ENCODE data around the gene TAOK1. TPM values are rescaled to one million over a fixed set of nuclear protein-coding genes. Genes with fewer than 3 reads are reported as not detected.

TAOK1 gene
- total RNA-seq, 1 donor from 2014 or later, result 87.1 TPM

- no peak overlapping the region for H3K27ac Mint-ChIP-seq (ENCODE audit: unreplicated experiment)
These were observed 22.0 kb upstream of the TAOK1 start for GRCh38 chr17:29368161-29368560.

GRCh38 chr17:29368926-29369325 lies 21.2 kb upstream of the TAOK1 start:
- DNase-seq (ENCODE audit: low spot score), result no peak
- H3K36me3 Mint-ChIP-seq (ENCODE audit: low read depth), result no peaks in the 10 kb centered on the region
- H3K27ac Mint-ChIP-seq (ENCODE audit: unreplicated experiment), result no peak overlapping the region
- H3K4me3 Mint-ChIP-seq (ENCODE audit: unreplicated experiment), result no peak overlapping the region
- H3K27me3 Mint-ChIP-seq (ENCODE audit: low read depth), result no peaks in the 10 kb centered on the region
- H3K4me1 Mint-ChIP-seq (ENCODE audit: low read depth), result no peaks in the 10 kb centered on the region
- H3K9me3 Mint-ChIP-seq (ENCODE audit: low read depth), result no peaks in the 10 kb centered on the region
- TF ChIP-seq, protein P1, sequence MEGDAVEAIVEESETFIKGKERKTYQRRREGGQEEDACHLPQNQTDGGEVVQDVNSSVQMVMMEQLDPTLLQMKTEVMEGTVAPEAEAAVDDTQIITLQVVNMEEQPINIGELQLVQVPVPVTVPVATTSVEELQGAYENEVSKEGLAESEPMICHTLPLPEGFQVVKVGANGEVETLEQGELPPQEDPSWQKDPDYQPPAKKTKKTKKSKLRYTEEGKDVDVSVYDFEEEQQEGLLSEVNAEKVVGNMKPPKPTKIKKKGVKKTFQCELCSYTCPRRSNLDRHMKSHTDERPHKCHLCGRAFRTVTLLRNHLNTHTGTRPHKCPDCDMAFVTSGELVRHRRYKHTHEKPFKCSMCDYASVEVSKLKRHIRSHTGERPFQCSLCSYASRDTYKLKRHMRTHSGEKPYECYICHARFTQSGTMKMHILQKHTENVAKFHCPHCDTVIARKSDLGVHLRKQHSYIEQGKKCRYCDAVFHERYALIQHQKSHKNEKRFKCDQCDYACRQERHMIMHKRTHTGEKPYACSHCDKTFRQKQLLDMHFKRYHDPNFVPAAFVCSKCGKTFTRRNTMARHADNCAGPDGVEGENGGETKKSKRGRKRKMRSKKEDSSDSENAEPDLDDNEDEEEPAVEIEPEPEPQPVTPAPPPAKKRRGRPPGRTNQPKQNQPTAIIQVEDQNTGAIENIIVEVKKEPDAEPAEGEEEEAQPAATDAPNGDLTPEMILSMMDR (IDR thresholded peaks at IDR 0.05), result no peak

More at GRCh38 chr17:29368161-29368560, 22.0 kb upstream of the TAOK1 start:
- H3K4me3 Mint-ChIP-seq (ENCODE audit: unreplicated experiment), result no peak overlapping the region
- TF ChIP-seq, protein P1 (IDR thresholded peaks at IDR 0.05), result no peak
- H3K27me3 Mint-ChIP-seq (ENCODE audit: low read depth), result no peaks in the 10 kb centered on the region
- H3K4me1 Mint-ChIP-seq (ENCODE audit: low read depth), result no peaks in the 10 kb centered on the region
- H3K9me3 Mint-ChIP-seq (ENCODE audit: low read depth), result no peaks in the 10 kb centered on the region
- no peak for DNase-seq (ENCODE audit: low spot score)
- H3K36me3 Mint-ChIP-seq (ENCODE audit: low read depth), result no peaks in the 10 kb centered on the region

DNA sequence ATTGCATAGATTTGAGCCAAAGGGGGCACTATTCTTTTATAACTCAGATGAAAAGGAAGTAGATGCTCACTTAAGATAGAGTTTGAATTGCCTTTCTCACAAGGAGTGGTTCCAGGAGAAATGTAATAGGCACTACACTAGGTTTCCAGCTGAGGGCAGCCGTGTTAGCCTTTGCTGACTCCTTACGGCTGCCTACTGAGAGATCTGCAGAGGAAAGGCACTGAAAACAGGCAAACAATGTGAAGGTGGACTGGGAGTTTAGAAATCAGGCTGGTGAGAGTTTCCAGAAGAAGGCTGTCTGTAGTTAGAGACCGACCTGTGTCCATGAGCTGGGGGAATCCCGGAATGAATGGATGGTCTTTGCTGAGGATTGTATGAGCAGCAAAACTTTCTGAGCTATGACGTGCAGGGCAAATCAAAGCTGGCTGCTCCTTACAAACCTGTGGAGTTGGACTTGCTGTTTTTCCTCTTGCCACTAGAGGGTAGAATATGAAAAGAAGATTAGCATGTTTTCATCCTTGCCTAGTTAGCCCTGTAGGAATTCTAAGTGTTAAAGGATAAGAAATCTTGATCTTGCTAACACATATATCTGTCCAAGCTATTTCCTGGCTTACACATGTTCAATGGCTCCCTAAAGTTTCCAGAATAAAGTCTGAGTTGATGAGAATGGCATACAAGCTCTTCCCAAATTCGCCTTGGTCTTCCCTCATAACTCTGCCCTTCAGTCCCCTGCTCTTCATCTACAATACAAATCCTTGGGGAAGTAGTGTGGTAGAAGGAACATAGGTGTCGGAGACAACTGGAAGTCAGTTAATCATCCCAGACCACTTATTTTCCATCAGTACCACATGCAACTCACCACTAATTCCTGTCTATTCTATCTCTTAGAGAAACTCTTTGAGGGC lies 20.1 kb upstream of the TAOK1 start:
- no peak overlapping the region for H3K27ac Mint-ChIP-seq (ENCODE audit: unreplicated experiment)
- H3K9me3 Mint-ChIP-seq (ENCODE audit: low read depth), result no peaks in the 10 kb centered on the region
- TF ChIP-seq, protein P1 (IDR thresholded peaks at IDR 0.05), result peak; percentile 89
- H3K4me3 Mint-ChIP-seq (ENCODE audit: unreplicated experiment), result no peak overlapping the region
- DNase-seq (ENCODE audit: low spot score), result no peak
- H3K27me3 Mint-ChIP-seq (ENCODE audit: low read depth), result no peaks in the 10 kb centered on the region
- H3K36me3 Mint-ChIP-seq (ENCODE audit: low read depth), result no peaks in the 10 kb centered on the region
- no peaks in the 10 kb centered on the region for H3K4me1 Mint-ChIP-seq (ENCODE audit: low read depth)

DNA sequence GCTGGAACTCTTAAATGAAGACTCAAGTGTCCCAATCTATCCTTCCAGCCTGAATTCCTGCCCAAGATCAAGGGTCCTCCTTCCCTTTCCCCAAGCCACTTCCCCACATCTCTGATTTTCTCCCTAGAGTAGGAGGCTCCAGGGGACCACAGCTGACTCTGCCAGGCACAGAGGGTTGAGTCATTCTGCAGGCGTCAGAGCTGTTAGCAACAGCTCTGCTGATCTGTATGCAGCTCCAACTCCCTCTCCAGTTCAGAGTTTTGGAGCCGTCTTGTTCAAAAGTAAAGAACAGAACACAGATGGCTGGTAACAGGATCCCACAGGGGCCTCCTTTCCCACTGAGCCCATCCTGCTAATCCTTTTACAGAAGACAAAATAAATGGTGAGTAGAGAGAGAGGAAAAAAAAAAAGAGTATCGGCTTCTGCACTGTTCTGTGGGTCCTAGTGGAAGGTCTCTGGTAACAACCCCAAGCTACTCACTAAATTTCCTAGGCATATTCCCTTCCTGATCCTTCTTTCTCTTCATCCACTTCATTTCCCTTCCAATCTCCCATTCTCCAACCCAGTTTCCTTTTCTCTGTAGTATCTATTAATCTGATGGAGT lies 13.4 kb upstream of the TAOK1 start:
- no peaks in the 10 kb centered on the region for H3K27me3 Mint-ChIP-seq (ENCODE audit: low read depth)
- TF ChIP-seq, protein P1 (IDR thresholded peaks at IDR 0.05), result no peak
- H3K36me3 Mint-ChIP-seq (ENCODE audit: low read depth), result no peaks in the 10 kb centered on the region
- peak overlapping the region; percentile 62 for H3K4me3 Mint-ChIP-seq (ENCODE audit: unreplicated experiment)
- peaks cover 13% of the 10 kb centered on the region for H3K4me1 Mint-ChIP-seq (ENCODE audit: low read depth)
- H3K9me3 Mint-ChIP-seq (ENCODE audit: low read depth), result no peaks in the 10 kb centered on the region
- no peak for DNase-seq (ENCODE audit: low spot score)
- H3K27ac Mint-ChIP-seq (ENCODE audit: unreplicated experiment), result peak overlapping the region; percentile 94

- H3K27ac Mint-ChIP-seq (ENCODE audit: unreplicated experiment), result no peak overlapping the region
- DNase-seq (ENCODE audit: low spot score), result no peak
- no peaks in the 10 kb centered on the region for H3K9me3 Mint-ChIP-seq (ENCODE audit: low read depth)
- H3K4me1 Mint-ChIP-seq (ENCODE audit: low read depth), result peaks cover 13% of the 10 kb centered on the region
- no peaks in the 10 kb centered on the region for H3K27me3 Mint-ChIP-seq (ENCODE audit: low read depth)
- no peak overlapping the region for H3K4me3 Mint-ChIP-seq (ENCODE audit: unreplicated experiment)
- H3K36me3 Mint-ChIP-seq (ENCODE audit: low read depth), result no peaks in the 10 kb centered on the region
- TF ChIP-seq, protein P1 (IDR thresholded peaks at IDR 0.05), result no peak
These were observed 11.7 kb upstream of the TAOK1 start for GRCh38 chr17:29378500-29378899.
